K562 (cell line): ENCODE data around the gene AP4S1. TPM values are rescaled to one million over a fixed set of nuclear protein-coding genes. Genes with fewer than 3 reads are reported as not detected.

Source experiments
- CHD7 ChIP-seq: fragments of 200-600 bp; sonication (generic); IDR thresholded peaks from one replicate; pipeline ENCODE4 v1.6.1; 2012; ENCODE audit warnings: mild to moderate bottlenecking, low read depth, low read length, inconsistent platforms
- E2F5 ChIP-seq: sonication (generic); formaldehyde crosslinking; IDR thresholded peaks from 2 replicates; pipeline ENCODE4 v1.8.0; 2022; ENCODE audit warnings: mild to moderate bottlenecking, missing genetic modification reagents
- HNRNPH1 ChIP-seq: fragments of 200-400 bp; formaldehyde crosslinking; optimal IDR thresholded peaks from 2 replicates; pipeline ENCODE3; 2017; ENCODE audit warnings: low read depth, mild to moderate bottlenecking, low read length, moderate library complexity
- POLR2G ChIP-seq: fragments of 200-400 bp; formaldehyde crosslinking; IDR thresholded peaks from 2 replicates; pipeline ENCODE4 v1.6.1; 2017; ENCODE audit warnings: low read depth, mild to moderate bottlenecking, antibody characterized with exemption, low read length, moderate library complexity
- polyA plus RNA-seq, 8 experiments: library from polyadenylated mRNA; depleted of rRNA in 4 of 8; stranded (reverse) in 5 of 8; unstranded in 3 of 8; fragments of >200 nt; fragmentation: Nextera tagmentation in 2 of 8; fragmentation: Illumina TruSeq in 1 of 8; extraction: Ambion mirVana in 2 of 8; extraction: Trizol in 1 of 8; gene quantifications; 2 replicates each; pipeline versions ENCODE4 v1.2.1 to v1.2.3, GENCODE V29; 2011 to 2014; ENCODE audit warnings: inconsistent platforms in 1 of 8, missing spikeins in 1 of 8
- total RNA-seq, 7 experiments: library from RNA; depleted of rRNA in 6 of 7; stranded (reverse); fragments of >200 nt in 6 of 7; fragmentation: Illumina TruSeq in 2 of 7; extraction: Trizol in 2 of 7; gene quantifications; 2 replicates each; pipeline versions ENCODE4 v1.2.1 to v1.2.3, GENCODE V29; 2011 to 2021; ENCODE audit warnings: low replicate concordance in 1 of 7

The AP4S1 gene
- total and polyA plus RNA-seq, 9 of the 15 experiments (the other 6 are each of a cell fraction or from before 2014, with no cell fraction given), result 3.7 to 7.8 (median 5.9) TPM

GRCh38 chr14:31113794-31114193 lies 88.3 kb downstream of the AP4S1 start (continued):
- TF ChIP-seq CHD7 (no peak), E2F5 (CRISPR knock-in tag) (no peak), POLR2G (no peak), HNRNPH1 (no peak)
